Measurements from ENCODE around the gene NELFCD.
"Not testable (repeated sequence)": the region's sequence is repeated elsewhere in the genome, so short reads cannot be mapped to it uniquely, and the experiment has no call there.

Gene NELFCD

DNA sequence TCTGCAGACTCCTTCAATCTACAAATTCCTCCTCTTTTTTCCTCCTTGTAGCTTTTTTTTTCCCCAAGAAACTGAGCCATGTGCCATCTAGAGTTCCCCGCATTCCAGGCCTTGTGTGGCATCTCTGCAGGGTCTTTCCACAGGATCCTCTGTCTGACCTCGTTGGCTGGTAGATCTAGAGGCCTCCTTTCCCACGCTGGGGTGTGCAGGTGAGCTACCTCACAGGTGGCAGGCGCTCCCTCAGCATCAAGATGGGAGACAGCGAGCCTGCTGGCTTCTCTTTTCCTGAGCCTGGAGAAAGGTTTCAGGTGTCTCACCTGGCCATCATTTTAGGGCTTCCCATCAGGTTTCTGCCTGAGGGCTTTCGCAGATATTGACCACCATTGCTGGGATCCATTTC lies 9.6 kb upstream of the NELFCD start:
- DNase-seq (ENCODE audit: low read depth in 1 of 2, low spot score in 1 of 2) = no peak

DNA sequence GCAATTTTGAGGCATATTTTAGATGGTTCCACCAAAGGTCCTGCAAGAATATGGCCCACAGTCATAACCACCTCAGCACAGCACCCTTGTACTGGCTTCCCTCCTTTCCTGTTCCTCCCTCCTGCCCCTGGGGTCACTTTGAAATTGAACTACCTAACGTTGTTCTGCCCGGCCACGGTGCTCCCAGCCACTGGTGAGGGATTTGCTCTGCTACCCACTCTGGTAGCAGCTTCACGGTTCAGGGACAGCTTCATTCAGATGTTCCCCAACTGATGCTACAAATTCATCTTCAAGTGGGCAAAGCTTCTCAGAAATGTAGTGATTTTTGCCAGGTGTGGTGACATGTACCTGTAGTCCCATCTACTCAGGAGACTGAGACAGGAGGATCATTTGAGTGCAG lies 7.9 kb upstream of the NELFCD start:
- no peak for DNase-seq (ENCODE audit: low read depth in 1 of 2, low spot score in 1 of 2)

DNA sequence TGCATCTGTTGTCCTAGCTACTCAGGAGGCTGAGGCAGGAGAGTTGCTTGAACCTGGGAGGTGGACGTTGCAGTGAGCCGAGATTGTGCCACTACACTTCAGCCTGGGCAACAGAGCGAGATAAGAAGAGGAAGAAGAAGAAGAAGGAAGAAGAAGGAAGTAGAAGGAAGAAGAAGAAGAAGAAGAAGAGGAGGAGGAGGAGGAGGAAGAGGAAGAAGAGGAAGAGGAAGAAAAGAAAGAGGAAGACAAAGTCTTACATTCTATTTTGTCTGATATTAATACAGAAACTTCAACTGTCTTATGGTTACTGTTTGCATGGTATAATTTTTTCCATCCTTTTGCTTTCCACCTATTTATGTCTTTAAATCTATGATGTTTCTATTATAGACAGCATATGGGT lies 7.2 kb upstream of the NELFCD start:
- DNase-seq (ENCODE audit: low read depth in 1 of 2, low spot score in 1 of 2) = no peak

DNA sequence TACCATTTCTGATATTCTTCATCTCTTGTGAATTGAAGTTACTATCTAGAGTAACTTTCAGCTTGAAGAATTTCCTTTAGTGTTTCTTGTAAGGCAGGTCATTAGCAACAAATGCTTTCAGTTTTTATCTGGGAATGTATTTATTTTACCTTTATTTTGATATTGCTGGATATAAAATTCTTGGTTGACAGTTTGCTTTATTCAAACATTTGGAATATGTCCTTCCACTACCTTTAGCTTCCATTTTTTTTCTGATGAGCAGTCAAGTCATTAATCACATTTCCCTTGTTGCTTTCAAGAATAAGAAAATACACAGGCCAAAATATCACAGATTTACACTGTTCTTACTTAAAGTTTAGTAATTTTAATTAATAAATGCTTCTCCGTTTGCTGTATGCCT lies 5.7 kb upstream of the NELFCD start:
- no peak for DNase-seq (ENCODE audit: low read depth in 1 of 2, low spot score in 1 of 2)

DNA sequence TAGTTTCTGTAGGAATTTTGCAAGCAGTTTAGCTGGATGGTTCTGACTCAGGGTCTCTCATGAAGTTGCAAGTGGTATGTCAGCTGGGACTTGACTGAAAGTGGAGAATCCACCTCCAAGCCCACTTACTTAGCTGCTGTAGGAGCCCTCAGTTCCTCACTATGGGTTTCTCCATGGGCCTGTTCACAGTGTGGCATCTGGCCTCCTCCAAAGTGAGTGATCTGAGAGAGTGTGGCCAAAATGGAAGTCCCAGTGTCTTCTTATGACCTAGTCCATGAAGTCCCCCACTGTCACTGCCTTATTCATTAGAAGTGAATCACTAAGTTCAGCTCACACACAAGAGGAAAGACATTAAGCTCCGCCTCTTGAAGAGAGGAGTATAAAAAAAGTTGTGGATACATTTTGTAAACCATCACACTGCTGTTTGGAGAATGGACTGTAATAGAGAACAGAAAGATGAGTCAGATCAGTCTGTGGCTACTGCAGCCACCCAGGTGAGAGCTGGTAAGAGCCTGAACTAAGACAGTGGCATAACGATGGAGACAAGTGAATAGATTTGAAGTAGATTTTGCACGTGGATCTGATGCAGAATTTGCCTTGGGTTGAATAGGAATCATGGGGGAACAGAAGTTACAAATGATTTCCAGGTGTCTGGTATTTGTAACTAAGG lies 4.9 kb upstream of the NELFCD start:
- no peak for DNase-seq (ENCODE audit: low read depth in 1 of 2, low spot score in 1 of 2)

DNA sequence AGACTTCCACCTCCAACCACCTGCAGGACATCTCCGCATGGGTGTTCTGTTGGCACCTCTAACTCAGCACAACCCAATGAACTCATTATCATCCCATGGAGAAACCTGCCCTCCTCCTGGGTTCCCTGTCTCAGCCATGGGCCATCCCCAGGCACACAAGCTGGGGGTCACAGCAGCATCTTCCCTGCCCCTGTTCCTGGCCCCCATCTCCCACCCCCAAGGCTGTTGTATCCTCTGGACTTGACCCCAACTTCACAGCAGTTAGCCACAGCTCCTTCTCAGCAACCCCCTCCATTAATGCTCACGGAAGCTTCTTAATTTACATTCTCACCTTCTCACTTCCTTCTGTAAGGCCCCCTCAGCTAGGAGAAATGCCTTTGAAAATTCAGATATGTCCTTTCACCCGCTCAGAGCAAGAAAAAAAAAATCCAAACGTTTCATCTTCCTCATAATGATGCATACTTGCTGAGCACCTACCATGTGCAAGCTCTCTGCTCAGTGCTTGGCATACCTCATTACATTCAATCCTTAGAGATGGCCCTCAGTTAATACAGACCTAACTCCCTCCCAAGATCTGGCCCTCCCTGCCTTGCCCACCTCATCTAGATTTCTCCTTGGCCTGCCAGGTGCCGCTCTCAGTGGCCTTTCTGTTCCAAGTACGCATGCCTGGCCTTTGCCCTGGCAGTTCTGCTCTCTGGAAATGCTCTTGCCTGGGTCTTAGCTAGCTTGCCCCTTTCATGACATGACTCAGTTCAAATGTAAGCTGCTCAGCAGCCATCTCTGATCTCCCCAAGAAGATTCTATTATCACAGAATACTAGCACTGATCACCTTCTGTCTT lies 2.5 kb upstream of the NELFCD start:
- DNase-seq (ENCODE audit: low read depth in 1 of 2, low spot score in 1 of 2) = no peak

DNA sequence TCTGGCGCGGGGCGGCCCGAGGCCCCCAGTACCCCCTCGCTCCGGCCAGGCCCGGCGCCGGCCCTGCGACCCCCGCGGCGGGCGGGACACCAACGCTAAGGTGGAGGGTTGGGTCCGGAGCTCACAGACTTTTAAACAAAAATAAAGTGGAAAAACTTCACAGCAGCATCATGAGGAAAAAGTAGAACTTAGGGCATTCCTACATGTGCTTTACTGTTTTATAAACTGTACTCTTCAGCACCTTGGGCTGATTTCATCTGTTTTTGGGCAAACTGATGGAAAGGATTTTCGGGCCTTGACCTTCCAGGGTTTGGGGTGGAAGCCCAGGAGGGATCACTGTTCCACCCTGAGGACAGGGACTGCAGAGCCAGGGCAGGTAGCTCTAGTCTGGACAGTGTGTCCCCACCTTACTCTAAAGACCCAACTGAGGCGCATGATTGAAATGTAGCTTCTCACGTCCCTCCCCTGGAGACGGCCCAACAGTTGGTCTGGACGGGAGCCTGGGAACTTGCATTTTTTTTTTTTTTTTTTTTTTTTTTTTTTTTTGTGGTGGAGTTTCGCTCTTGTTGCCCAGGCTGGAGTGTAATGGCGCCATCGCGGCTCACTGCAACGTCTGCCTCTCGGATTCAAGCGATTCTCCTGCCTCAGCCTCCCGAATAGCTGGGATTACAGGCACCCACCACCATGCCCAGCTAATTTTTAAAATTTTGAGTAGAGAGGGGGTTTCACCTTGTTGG lies 740 bp downstream of the NELFCD start:
- no peak for DNase-seq (ENCODE audit: low read depth in 1 of 2, low spot score in 1 of 2)

DNA sequence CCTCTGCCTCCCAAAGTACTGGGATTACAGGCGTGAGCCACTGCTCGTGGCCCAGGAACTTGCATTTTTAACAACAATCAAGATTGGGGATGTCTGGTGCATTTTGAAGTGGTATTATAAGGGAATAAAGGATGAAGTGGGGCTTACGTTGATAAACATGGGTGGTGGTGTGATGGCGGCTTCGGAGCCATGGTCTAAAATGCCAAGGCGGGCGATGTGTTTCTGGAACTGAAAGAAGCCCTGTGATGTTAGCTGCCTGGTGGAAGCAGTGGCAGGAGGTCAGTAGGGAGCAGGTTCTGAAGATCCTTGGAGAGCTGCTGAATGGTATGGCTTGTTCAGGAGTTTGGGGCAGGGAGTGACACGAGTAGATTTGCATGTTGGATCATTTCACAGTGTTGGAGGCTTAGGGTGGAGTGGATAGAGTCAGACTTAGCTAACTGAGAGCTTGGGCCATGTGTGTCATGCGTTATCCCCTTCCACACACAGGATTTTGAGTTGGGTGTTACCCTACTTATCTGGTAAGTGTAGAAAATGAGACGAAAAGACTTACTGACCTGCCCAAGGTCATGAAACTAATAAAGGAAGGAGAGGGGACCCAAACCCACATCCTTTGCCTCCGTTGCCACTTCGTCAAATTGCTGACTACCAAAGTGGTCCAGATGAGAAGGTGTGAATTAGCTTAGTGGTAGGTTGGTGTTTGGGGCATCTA lies 1.5 kb downstream of the NELFCD start:
- DNase-seq (ENCODE audit: low read depth in 1 of 2, low spot score in 1 of 2) = no peak

DNA sequence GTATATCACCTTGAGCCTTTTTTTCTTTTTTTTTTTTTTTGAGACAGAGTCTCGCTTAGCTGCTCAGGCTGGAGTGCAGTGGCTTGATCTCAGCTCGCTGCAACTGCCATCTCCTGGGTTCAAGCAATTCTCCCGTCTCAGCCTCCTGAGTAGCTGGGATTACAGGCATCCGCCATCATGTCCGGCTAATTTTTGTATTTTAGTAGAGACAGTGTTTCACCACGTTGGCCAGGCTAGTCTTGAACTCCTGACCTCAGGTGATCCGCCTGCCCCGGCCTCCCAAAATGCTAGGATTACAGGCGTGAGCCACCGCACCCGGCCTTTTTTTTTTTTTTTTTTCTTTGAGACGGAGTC lies 2.0 kb downstream of the NELFCD start:
- DNase-seq (ENCODE audit: low read depth in 1 of 2, low spot score in 1 of 2) = not testable (repeated sequence)

DNA sequence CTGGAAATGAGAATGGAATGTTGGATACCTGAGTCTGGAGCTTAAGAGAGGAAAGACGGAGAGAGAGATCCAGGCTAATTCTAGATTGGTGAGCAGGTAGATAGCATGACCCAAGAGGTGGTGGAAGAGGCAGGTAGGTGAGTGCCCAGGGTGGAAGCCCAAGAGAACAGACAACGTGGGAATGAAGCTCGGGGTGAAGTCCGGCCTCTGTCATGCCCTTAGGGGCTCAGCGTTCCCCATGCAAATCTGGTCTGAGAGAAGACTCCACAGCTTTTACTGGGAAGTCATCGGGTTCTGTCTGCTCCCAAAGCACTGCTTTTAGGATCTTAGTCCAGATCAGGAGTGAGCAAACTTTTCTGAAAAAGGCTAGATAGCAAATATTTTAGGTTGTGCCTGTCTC lies 3.6 kb downstream of the NELFCD start:
- no peak for DNase-seq (ENCODE audit: low read depth in 1 of 2, low spot score in 1 of 2)

DNA sequence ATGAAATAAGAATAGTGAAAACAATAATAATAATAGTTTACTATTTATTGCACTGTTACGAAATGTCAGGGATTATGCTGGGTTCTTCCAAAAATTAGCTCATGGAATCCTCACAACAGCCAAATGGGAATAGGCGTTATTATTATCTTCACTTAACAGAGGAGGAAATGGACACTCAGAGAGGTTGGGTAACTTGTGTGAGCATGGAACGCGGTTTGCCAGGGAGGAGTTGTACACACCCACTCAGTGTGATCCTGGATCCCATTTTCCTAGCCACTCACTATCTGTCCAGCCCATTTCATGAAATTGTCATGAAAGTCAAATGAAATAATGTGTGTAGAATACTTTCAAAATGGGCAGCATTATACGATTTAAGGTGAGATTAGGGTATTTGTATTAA lies 4.6 kb downstream of the NELFCD start:
- no peak for DNase-seq (ENCODE audit: low read depth in 1 of 2, low spot score in 1 of 2)

DNA sequence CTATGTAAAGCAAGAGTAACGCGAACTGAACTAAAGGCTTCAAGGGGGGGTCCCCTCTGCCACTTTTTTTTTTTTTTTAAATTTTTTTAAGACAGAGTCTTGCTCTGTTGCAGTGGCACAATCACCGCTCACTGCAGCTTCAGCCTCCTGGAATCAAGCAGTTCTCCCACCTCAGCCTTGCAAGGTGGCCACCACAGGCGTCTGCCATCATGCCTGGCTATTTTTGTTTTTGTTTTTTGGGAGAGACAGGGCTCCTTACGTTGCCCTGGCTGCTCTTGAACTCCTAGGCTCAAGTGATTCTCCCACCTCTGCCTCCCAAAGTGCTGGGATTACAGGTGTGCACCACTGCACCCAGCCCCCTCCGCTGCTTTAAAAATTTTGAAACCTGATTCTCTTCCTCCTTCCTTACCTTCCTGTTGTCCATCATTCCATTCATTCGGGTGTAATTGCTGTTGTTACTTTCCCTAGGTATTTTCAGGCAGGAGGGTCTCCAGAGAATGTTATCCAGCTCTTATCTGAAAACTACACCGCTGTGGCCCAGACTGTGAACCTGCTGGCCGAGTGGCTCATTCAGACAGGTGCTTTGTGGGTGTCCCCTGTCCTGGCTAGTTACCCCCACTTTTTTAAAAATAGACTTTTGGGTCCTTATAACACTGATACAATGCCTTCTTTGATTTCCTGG lies 5.4 kb downstream of the NELFCD start:
- no peak for DNase-seq (ENCODE audit: low read depth in 1 of 2, low spot score in 1 of 2)

DNA sequence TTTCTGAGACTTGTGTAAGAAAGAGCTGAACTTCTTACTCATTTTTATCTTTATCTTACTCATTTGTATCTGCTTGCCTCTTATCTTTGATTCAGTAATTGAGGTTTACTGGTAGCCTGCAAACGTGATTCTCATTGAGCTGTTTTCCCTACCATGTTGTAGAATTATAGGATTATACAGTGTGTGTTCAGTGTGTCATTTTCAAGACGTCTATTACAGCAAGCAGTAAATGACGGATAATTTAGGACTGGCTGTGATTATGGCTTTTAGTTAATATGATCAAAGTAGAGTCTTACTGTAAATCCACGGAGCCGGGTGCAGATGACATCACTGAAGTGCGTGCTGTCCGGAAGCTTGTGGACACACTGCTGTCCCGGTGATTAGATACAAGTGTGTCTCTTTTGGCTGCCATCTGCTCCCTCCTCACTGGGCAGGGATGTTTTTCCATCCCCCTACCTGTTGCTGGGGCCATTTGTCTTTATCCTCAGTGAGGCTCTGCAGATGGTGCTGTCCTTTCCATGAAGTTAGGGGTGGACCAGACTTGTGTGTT lies 6.0 kb downstream of the NELFCD start:
- no peak for DNase-seq (ENCODE audit: low read depth in 1 of 2, low spot score in 1 of 2)

DNA sequence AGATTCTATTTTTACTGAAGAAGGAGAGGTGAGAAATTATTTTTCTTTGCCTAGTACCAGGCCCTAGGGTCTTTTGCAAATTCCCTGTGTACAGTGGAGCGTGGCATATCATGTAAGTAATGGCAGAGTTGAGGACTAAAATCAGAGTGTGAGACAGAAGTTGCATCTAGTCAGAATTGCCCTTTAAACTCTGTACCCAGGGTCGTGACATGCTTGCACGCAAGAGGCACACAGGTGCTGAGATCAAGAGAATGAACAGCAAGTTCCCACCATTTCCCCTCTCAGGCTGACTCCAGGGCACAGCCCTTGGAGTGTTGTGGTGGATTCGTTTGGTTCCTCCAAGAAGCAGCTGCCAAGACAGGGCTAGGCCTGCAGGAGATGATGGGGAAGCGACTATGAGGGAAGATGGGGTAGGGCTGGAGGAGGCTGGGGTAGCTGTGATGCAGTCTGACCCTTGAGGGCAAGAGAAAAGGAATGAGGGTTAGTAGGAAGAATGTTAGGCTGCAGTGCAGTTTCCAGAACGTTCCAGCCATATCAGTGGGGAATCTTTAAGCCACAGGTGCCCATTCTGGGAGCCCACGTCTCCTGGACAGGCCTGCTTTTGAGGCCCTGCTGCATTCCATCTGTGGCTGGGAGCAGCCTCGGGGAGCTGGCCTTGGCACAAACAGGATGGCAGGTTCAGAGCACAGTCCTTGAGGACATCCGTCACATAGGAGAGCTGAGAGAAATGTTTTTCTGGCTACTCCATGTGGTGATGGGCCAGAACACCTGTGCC lies 6.9 kb downstream of the NELFCD start:
- no peak for DNase-seq (ENCODE audit: low read depth in 1 of 2, low spot score in 1 of 2)

DNA sequence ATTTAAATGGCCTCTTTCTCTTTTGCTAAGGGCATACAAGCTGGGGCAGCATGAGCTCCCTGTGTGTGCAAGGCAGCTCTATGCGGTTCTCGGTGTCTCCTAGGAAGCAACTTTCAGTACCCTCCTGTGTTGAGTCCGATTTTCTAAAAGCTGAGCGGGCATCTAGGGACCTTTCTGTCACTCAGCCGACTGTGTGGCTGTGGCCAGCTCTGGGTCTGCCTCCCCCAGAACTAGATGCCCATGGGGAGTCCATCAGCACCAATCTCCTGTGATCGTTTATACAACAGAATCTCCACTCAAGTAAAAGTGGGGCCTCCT lies 7.5 kb downstream of the NELFCD start:
- DNase-seq (ENCODE audit: low read depth in 1 of 2, low spot score in 1 of 2) = no peak

DNA sequence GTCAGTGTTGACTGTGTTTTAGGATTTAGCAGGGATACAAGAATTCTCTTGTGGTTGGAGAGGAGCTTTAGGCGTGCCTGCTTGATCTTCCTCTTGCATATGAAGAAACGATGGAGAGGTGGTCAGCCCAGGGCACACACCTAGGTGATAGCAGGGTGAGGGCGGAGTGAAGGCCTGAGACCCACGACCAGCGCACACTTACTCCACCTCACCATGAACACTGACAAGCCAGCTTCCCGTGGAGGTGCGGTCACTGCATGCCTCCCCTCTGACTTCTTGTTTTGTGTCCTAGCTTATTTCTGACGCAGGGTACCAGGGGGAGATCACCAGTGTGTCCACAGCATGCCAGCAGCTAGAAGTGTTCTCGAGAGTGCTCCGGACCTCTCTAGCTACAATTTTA lies 8.1 kb downstream of the NELFCD start:
- no peak for DNase-seq (ENCODE audit: low read depth in 1 of 2, low spot score in 1 of 2)

DNA sequence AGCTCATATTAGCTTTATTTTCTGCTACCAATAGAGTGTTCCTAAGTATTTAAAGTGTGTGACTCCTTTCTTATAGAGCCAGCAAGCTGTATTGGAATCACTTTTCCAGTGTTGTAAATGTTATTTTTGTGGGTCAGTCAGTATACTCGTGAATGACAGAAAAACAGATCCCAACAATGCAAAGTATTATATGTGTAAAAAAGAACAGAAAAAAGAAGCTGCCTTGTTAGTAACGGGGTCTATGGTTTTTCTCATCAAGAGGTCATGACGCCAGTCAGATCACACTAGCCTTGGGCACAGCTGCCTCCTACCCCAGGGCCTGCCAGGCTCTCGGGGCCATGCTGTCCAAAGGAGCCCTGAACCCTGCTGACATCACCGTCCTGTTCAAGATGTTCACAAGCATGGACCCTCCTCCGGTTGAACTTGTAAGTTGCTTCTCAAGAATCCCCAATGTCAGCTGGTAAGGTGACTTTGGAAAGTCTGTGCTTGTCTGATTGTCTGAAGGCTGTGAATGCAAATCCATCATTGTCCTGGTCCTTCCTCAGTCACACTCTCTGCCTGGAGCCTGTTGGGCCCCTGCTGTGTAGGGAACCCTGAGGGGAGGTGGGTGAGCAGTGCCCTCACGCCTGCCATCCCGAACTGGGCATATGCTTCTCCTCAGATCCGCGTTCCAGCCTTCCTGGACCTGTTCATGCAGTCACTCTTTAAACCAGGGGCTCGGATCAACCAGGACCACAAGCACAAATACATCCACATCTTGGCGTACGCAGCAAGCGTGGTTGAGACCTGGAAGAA lies 9.8 kb downstream of the NELFCD start:
- no peak for DNase-seq (ENCODE audit: low read depth in 1 of 2, low spot score in 1 of 2)

DNA sequence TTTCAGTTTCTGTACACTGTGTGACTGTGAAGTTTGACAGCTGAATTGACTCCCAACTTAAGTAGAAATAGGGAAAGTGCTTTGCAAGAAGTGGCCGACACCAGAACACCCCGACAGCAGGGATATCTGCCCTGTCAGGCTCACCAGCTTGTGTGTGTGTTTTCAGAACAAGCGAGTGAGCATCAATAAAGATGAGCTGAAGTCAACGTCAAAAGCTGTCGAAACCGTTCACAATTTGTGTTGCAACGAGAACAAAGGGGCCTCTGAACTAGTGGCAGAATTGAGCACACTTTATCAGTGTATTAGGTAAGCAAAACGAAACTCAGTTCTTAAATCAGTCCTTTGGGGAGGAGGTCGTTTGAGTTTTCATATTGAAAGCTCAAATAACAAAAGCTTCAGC lies 10.7 kb downstream of the NELFCD start:
- no peak for DNase-seq (ENCODE audit: low read depth in 1 of 2, low spot score in 1 of 2)

DNA sequence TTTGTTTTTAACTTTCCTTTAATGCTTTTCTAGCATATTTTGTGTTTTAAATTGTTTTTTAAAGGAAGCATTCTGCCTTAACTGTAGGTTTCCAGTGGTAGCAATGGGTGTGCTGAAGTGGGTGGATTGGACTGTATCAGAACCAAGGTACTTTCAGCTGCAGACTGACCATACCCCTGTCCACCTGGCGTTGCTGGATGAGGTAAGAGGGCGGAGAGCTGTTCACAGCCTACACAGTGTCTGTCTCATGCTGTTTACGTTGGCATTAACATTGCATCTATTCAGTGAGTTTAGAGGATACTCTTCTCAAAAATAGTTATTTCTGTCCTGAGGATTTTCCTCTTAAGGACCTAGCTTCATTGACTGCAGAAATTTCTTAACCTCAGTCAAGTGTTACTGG lies 11.9 kb downstream of the NELFCD start:
- no peak for DNase-seq (ENCODE audit: low read depth in 1 of 2, low spot score in 1 of 2)
